Liver (tissue), 9 donors: ENCODE data around the gene GALNT8. TPM values are rescaled to one million over a fixed set of nuclear protein-coding genes. Genes with fewer than 3 reads are reported as not detected.

Source experiments
- DNase-seq: peaks from one replicate; pipeline ENCODE4 v3.0.0-alpha.2; 2017; ENCODE audit warnings: low spot score
- H3K27ac ChIP-seq, 2 donors: one replicate each; pipeline ENCODE4 v1.7.0; 2013; ENCODE audit warnings: inconsistent platforms in 2 of 2, low read length in 2 of 2, control low read depth in 1 of 2, low read depth in 1 of 2, mild to moderate bottlenecking in 1 of 2
- H3K27me3 ChIP-seq, 4 donors: one replicate each; pipeline versions ENCODE4 v1.6.1 to v1.7.0; 2013; ENCODE audit warnings: low read length in 3 of 4, inconsistent platforms in 1 of 4, mild to moderate bottlenecking in 1 of 4, moderate library complexity in 1 of 4; ENCODE audit not compliant: control insufficient read depth in 4 of 4, insufficient read depth in 4 of 4
- H3K36me3 ChIP-seq, 4 donors: one replicate each; pipeline versions ENCODE4 v1.6.1 to v1.7.0; 2013; ENCODE audit warnings: low read length in 3 of 4, mild to moderate bottlenecking in 3 of 4, low read depth in 1 of 4, moderate library complexity in 1 of 4; ENCODE audit not compliant: control insufficient read depth in 4 of 4, insufficient read depth in 3 of 4
- H3K4me1 ChIP-seq, 4 donors: one replicate each; pipeline versions ENCODE4 v1.6.1 to v1.7.0; 2013; ENCODE audit warnings: low read length in 3 of 4, mild to moderate bottlenecking in 3 of 4, moderate library complexity in 1 of 4; ENCODE audit not compliant: control insufficient read depth in 4 of 4, insufficient read depth in 4 of 4
- H3K4me3 ChIP-seq, 3 donors: one replicate each; pipeline versions ENCODE4 v1.6.1 to v1.7.0; 2013; ENCODE audit warnings: low read length in 3 of 3, control low read depth in 1 of 3, low read depth in 1 of 3, mild to moderate bottlenecking in 1 of 3
- H3K9ac ChIP-seq, 2 donors: one replicate each; pipeline ENCODE4 v1.7.0; 2013; ENCODE audit warnings: low read length in 2 of 2, mild to moderate bottlenecking in 2 of 2, moderate library complexity in 2 of 2, control low read depth in 1 of 2, low read depth in 1 of 2
- H3K9me3 ChIP-seq, 4 donors: one replicate each; pipeline versions ENCODE4 v1.6.1 to v1.7.0; 2013; ENCODE audit warnings: low read length in 3 of 4; ENCODE audit not compliant: control insufficient read depth in 4 of 4
- ATF3 ChIP-seq: IDR thresholded peaks from 2 replicates; pipeline ENCODE4 v1.6.1; 2016; ENCODE audit warnings: antibody characterized with exemption
- CTCF ChIP-seq: fragments of 150-350 bp; IDR thresholded peaks from 2 replicates; pipeline ENCODE4 v1.5.1; 2017; ENCODE audit warnings: improper control_type of control experiment, low read depth, low read length; ENCODE audit not compliant: missing input control
- EGR1 ChIP-seq, 2 donors: IDR thresholded peaks; 2 replicates each; pipeline ENCODE4 v1.6.1; 2016 to 2018; ENCODE audit warnings: antibody characterized with exemption in 2 of 2, low read depth in 2 of 2
- FOXA1 ChIP-seq: IDR thresholded peaks from 2 replicates; pipeline ENCODE4 v1.6.1; 2016; ENCODE audit warnings: antibody characterized with exemption
- FOXA2 ChIP-seq: IDR thresholded peaks from 2 replicates; pipeline ENCODE4 v1.6.1; 2016; ENCODE audit warnings: antibody characterized with exemption
- GABPA ChIP-seq, 2 donors: IDR thresholded peaks in 1 of 2; conservative IDR thresholded peaks in 1 of 2; 2 replicates each; pipeline ENCODE4 v1.6.1; 2016; ENCODE audit warnings: antibody characterized with exemption in 2 of 2, mild to moderate bottlenecking in 1 of 2, moderate library complexity in 1 of 2
- HNF4A ChIP-seq, 2 donors: conservative IDR thresholded peaks; 2 replicates each; pipeline ENCODE4 v1.6.1; 2016; ENCODE audit warnings: antibody characterized with exemption in 2 of 2, mild to moderate bottlenecking in 2 of 2
- HNF4G ChIP-seq: IDR thresholded peaks from 2 replicates; pipeline ENCODE4 v1.6.1; 2016; ENCODE audit warnings: antibody characterized with exemption
- JUND ChIP-seq, 2 donors: IDR thresholded peaks; 2 replicates each; pipeline ENCODE4 v1.6.1; 2016; ENCODE audit warnings: antibody characterized with exemption in 2 of 2
- MAX ChIP-seq: IDR thresholded peaks from 2 replicates; pipeline ENCODE4 v1.6.1; 2016; ENCODE audit warnings: antibody characterized with exemption
- NR2F2 ChIP-seq: IDR thresholded peaks from 2 replicates; pipeline ENCODE4 v1.6.1; 2016; ENCODE audit warnings: antibody characterized with exemption
- RAD21 ChIP-seq, 2 donors: IDR thresholded peaks; 2 replicates each; pipeline ENCODE4 v1.6.1; 2016; ENCODE audit warnings: antibody characterized with exemption in 2 of 2, mild to moderate bottlenecking in 2 of 2
- REST ChIP-seq: IDR thresholded peaks from 2 replicates; pipeline ENCODE4 v1.6.1; 2016; ENCODE audit warnings: antibody characterized with exemption, mild to moderate bottlenecking
- RXRA ChIP-seq, 2 donors: IDR thresholded peaks; 2 replicates each; pipeline ENCODE4 v1.6.1; 2017 to 2018; ENCODE audit warnings: antibody characterized with exemption in 2 of 2, mild to moderate bottlenecking in 1 of 2
- SP1 ChIP-seq: IDR thresholded peaks from 2 replicates; pipeline ENCODE4 v1.6.1; 2018; ENCODE audit warnings: antibody characterized with exemption, mild to moderate bottlenecking
- TAF1 ChIP-seq: conservative IDR thresholded peaks from 2 replicates; pipeline ENCODE4 v1.6.1; 2016; ENCODE audit warnings: antibody characterized with exemption, mild to moderate bottlenecking
- YY1 ChIP-seq: IDR thresholded peaks from 2 replicates; pipeline ENCODE4 v1.6.1; 2016; ENCODE audit warnings: antibody characterized with exemption, mild to moderate bottlenecking
- ZBTB33 ChIP-seq: IDR thresholded peaks from 2 replicates; pipeline ENCODE4 v1.6.1; 2016; ENCODE audit warnings: antibody characterized with exemption
- WGBS: extraction: QIAGEN DNeasy Blood & Tissue Kit; methylation state at CpG from one replicate; pipeline ENCODE4 v1.1.7; 2013; 5-methylcytosine and 5-hydroxymethylcytosine counted together
- polyA plus RNA-seq, 2 donors: library from polyadenylated mRNA; stranded (reverse) in 1 of 2; unstranded in 1 of 2; fragments of 200-250 nt in 1 of 2; fragments of >200 nt in 1 of 2; fragmentation: Nextera tagmentation in 1 of 2; extraction: Ambion mirVana in 1 of 2; gene quantifications; one replicate each; pipeline versions ENCODE4 v1.2.1 to v1.2.3, GENCODE V29; 2013 to 2015
- total RNA-seq, 2 donors: library from RNA; depleted of rRNA; stranded (reverse); fragments of >200 nt; gene quantifications; one replicate each; pipeline ENCODE4 v1.2.3, GENCODE V29; 2014
- donor health status: healthy.
- donor health status: healthy.
- donor health status: healthy.
- donor health status: healthy.
- donor health status: healthy.

Gene GALNT8
- total and polyA plus RNA-seq, 4 donors = 0.03 to 0.25 (median 0.19) TPM; not detected in 1

- TF ChIP-seq JUND (IDR thresholded peaks at IDR 0.05) (no peak), GABPA (IDR thresholded peaks at IDR 0.05 in 1 of 2, conservative IDR thresholded peaks at IDR 0.05 in 1 of 2) (no peak), TAF1 (no peak), MAX (no peak), CTCF (no peak), REST (no peak), RAD21 (IDR thresholded peaks at IDR 0.05) (no peak), FOXA1 (no peak), ZBTB33 (no peak), EGR1 (IDR thresholded peaks at IDR 0.05; ENCODE audit: low read depth in 2 of 2) (no peak), RXRA (IDR thresholded peaks at IDR 0.05) (no peak), HNF4G (no peak), SP1 (no peak), FOXA2 (no peak), ATF3 (no peak), NR2F2 (no peak), YY1 (no peak), HNF4A (conservative IDR thresholded peaks at IDR 0.05) (no peak)
- Histone ChIP-seq H3K4me3 (no peak overlapping the region), H3K36me3 (no peaks in the 10 kb centered on the region), H3K4me1 (no peaks in the 10 kb centered on the region), H3K9me3 (no peaks in the 10 kb centered on the region), H3K9ac (no peak overlapping the region), H3K27ac (no peak overlapping the region), H3K27me3 (peaks cover 0 to 14% (median under 1%) of the 10 kb centered on the region in 4 donors)
- no peak for DNase-seq
- 79% methylated on average over 7 of the region's 7 CpGs for WGBS
These were observed 99.5 kb downstream of the GALNT8 start for GRCh38 chr12:4819654-4820053.

- WGBS = 69% methylated on average over 9 of the region's 9 CpGs
- Histone ChIP-seq H3K4me3 (no peak overlapping the region), H3K27ac (no peak overlapping the region), H3K4me1 (no peaks in the 10 kb centered on the region), H3K36me3 (no peaks in the 10 kb centered on the region), H3K27me3 (peaks cover 0 to 13% (median under 1%) of the 10 kb centered on the region in 4 donors), H3K9ac (no peak overlapping the region), H3K9me3 (no peaks in the 10 kb centered on the region)
- DNase-seq = no peak
- TF ChIP-seq GABPA (IDR thresholded peaks at IDR 0.05 in 1 of 2, conservative IDR thresholded peaks at IDR 0.05 in 1 of 2) = no peak
- no peak for TF ChIP-seq JUND (IDR thresholded peaks at IDR 0.05)
- TF ChIP-seq HNF4G = no peak
- TF ChIP-seq MAX = no peak
- TF ChIP-seq YY1 = no peak
- TF ChIP-seq SP1 = no peak
- TF ChIP-seq RAD21 (IDR thresholded peaks at IDR 0.05) = no peak
- no peak for TF ChIP-seq RXRA (IDR thresholded peaks at IDR 0.05)
These were observed 100.8 kb downstream of the GALNT8 start for GRCh38 chr12:4820971-4821370.
